Measurements from ENCODE around the gene CCDC85A.

CCDC85A gene

DNA sequence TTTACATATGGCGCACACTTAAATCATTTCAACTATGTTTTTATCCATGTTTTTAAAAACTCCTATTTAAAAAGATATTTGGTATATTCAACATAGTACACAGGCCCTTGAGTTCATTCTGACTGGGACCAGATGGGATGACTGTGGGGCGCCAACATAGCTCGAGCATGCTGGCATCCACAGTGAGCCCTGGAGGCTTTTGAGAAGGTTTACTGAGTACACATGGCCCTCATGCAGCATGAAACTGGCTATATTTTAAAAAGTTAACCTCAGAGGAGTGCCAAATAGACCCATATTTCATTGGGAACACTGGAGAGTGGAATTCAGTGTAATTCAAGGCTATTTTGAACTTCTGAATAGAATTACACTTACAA lies 83.6 kb downstream of the CCDC85A start:
- Histone ChIP-seq H3K36me3 (ENCODE audit: insufficient read depth, low read length) (no peaks in the 10 kb centered on the region), H3K9me2 (replicated peaks; ENCODE audit: low read depth, low read length) (no peaks in the 10 kb centered on the region), H3K4me1 (ENCODE audit: insufficient read depth, low read length, poor library complexity, severe bottlenecking) (no peaks in the 10 kb centered on the region), H2AFZ (ENCODE audit: low read length) (no peak overlapping the region), H3F3A (ENCODE audit: low read depth) (no peaks in the 10 kb centered on the region), H3K27me3 (ENCODE audit: insufficient read depth, low read length, poor library complexity, severe bottlenecking) (no peaks in the 10 kb centered on the region), H3K9ac (ENCODE audit: low read depth, low read length, poor library complexity, severe bottlenecking) (no peak overlapping the region), H3K79me2 (ENCODE audit: insufficient read depth, low read length) (no peaks in the 10 kb centered on the region), H3K4me3 (ENCODE audit: low read length, poor library complexity, severe bottlenecking) (no peak overlapping the region), H4K20me1 (ENCODE audit: insufficient read depth, low read length, poor library complexity, severe bottlenecking) (no peaks in the 10 kb centered on the region), H3K9me3 (ENCODE audit: insufficient read depth, low read depth, low read length) (no peaks in the 10 kb centered on the region), H3K4me2 (ENCODE audit: low read depth, low read length, poor library complexity, severe bottlenecking) (no peak overlapping the region)
- TF ChIP-seq, protein P1, sequence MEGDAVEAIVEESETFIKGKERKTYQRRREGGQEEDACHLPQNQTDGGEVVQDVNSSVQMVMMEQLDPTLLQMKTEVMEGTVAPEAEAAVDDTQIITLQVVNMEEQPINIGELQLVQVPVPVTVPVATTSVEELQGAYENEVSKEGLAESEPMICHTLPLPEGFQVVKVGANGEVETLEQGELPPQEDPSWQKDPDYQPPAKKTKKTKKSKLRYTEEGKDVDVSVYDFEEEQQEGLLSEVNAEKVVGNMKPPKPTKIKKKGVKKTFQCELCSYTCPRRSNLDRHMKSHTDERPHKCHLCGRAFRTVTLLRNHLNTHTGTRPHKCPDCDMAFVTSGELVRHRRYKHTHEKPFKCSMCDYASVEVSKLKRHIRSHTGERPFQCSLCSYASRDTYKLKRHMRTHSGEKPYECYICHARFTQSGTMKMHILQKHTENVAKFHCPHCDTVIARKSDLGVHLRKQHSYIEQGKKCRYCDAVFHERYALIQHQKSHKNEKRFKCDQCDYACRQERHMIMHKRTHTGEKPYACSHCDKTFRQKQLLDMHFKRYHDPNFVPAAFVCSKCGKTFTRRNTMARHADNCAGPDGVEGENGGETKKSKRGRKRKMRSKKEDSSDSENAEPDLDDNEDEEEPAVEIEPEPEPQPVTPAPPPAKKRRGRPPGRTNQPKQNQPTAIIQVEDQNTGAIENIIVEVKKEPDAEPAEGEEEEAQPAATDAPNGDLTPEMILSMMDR (conservative IDR thresholded peaks at IDR 0.05; ENCODE audit: low read length), result no peak
- TF ChIP-seq EZH2phosphoT487 (IDR thresholded peaks at IDR 0.05; ENCODE audit: borderline replicate concordance), result no peak

DNA sequence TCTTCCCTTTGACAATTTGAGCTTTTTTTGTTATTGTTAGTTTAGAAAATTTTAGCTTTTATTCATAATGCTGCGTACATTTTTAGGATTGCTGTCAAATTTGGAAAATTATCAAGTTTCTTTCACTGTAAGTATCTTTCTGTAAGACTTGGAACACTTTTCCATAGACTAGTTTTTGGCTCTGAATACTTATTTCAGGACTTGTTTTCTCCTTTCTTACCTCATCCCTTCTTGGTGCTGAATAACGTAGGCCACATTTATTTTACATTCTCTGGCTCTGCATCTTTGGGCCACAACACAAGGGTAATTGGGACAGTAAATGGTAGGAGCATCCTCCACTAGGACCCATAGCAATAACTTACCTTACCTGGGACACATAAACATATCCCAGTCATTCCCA lies 85.1 kb downstream of the CCDC85A start:
- Histone ChIP-seq H3F3A (ENCODE audit: low read depth) (no peaks in the 10 kb centered on the region), H3K79me2 (ENCODE audit: insufficient read depth, low read length) (no peaks in the 10 kb centered on the region), H3K4me2 (ENCODE audit: low read depth, low read length, poor library complexity, severe bottlenecking) (no peak overlapping the region), H3K9me3 (ENCODE audit: insufficient read depth, low read depth, low read length) (no peaks in the 10 kb centered on the region), H3K4me1 (ENCODE audit: insufficient read depth, low read length, poor library complexity, severe bottlenecking) (no peaks in the 10 kb centered on the region), H3K4me3 (ENCODE audit: low read length, poor library complexity, severe bottlenecking) (no peak overlapping the region), H2AFZ (ENCODE audit: low read length) (no peak overlapping the region), H3K36me3 (ENCODE audit: insufficient read depth, low read length) (no peaks in the 10 kb centered on the region), H4K20me1 (ENCODE audit: insufficient read depth, low read length, poor library complexity, severe bottlenecking) (no peaks in the 10 kb centered on the region), H3K9ac (ENCODE audit: low read depth, low read length, poor library complexity, severe bottlenecking) (no peak overlapping the region), H3K27me3 (ENCODE audit: insufficient read depth, low read length, poor library complexity, severe bottlenecking) (no peaks in the 10 kb centered on the region), H3K9me2 (replicated peaks; ENCODE audit: low read depth, low read length) (no peaks in the 10 kb centered on the region)
- TF ChIP-seq, protein P1 (conservative IDR thresholded peaks at IDR 0.05; ENCODE audit: low read length), result no peak
- no peak for TF ChIP-seq EZH2phosphoT487 (IDR thresholded peaks at IDR 0.05; ENCODE audit: borderline replicate concordance)

DNA sequence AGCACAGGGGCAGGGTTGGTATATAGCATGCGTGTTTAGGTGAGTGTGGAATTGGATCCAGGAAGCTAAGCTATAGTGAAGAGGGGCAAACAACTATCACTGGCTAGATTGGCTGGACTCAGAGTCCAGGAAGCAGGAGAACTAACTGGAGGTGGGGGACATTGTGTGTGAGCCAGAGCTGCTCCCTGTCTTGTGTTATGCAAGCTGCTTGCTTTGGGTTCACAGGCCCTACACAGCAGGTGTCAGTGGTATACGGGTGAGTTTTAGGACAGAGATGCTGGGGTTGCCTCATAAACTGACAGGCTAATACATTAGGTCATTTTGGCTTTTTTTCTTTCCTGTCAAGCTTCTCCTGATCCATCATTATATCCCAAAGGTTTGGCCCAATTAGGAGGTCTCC lies 87.5 kb downstream of the CCDC85A start:
- Histone ChIP-seq H3F3A (ENCODE audit: low read depth) (no peaks in the 10 kb centered on the region), H2AFZ (ENCODE audit: low read length) (no peak overlapping the region), H3K9me2 (replicated peaks; ENCODE audit: low read depth, low read length) (no peaks in the 10 kb centered on the region), H3K79me2 (ENCODE audit: insufficient read depth, low read length) (no peaks in the 10 kb centered on the region), H3K27me3 (ENCODE audit: insufficient read depth, low read length, poor library complexity, severe bottlenecking) (no peaks in the 10 kb centered on the region), H3K4me2 (ENCODE audit: low read depth, low read length, poor library complexity, severe bottlenecking) (no peak overlapping the region), H4K20me1 (ENCODE audit: insufficient read depth, low read length, poor library complexity, severe bottlenecking) (no peaks in the 10 kb centered on the region), H3K9me3 (ENCODE audit: insufficient read depth, low read depth, low read length) (no peaks in the 10 kb centered on the region), H3K36me3 (ENCODE audit: insufficient read depth, low read length) (no peaks in the 10 kb centered on the region), H3K4me3 (ENCODE audit: low read length, poor library complexity, severe bottlenecking) (no peak overlapping the region), H3K4me1 (ENCODE audit: insufficient read depth, low read length, poor library complexity, severe bottlenecking) (no peaks in the 10 kb centered on the region), H3K9ac (ENCODE audit: low read depth, low read length, poor library complexity, severe bottlenecking) (no peak overlapping the region)
- TF ChIP-seq, protein P1 (conservative IDR thresholded peaks at IDR 0.05; ENCODE audit: low read length), result no peak
- TF ChIP-seq EZH2phosphoT487 (IDR thresholded peaks at IDR 0.05; ENCODE audit: borderline replicate concordance), result no peak
